GM23338 (cell line): ENCODE results near the gene ITPR3.

Experiments used
- CREB1 ChIP-seq: fragments of 250-450 bp; sonication (Bioruptor Pico); IDR thresholded peaks from 2 replicates; pipeline ENCODE4 v1.5.0; 2020; ENCODE audit warnings: low read depth, mild to moderate bottlenecking, moderate library complexity
- CTCF ChIP-seq, 2 experiments: fragments of 200-600 bp in 1 of 2; sonication (generic) in 1 of 2; conservative IDR thresholded peaks; 2 replicates each; pipeline versions ENCODE4 v1.5.1 to v1.6.1; 2016 to 2017; ENCODE audit warnings: antibody characterized with exemption in 2 of 2, low read depth in 2 of 2, mild to moderate bottlenecking in 2 of 2, moderate library complexity in 1 of 2
- EZH2 ChIP-seq: fragments of 200-600 bp; sonication (generic); IDR thresholded peaks from one replicate; pipeline ENCODE4 v1.8.0; 2017; ENCODE audit warnings: antibody characterized with exemption, mild to moderate bottlenecking, low read depth; ENCODE audit not compliant: unreplicated experiment
- EZH2phosphoT487 ChIP-seq: fragments of 200-600 bp; sonication (generic); IDR thresholded peaks from one replicate; pipeline ENCODE4 v1.8.1; 2018; ENCODE audit warnings: antibody characterized with exemption; ENCODE audit not compliant: unreplicated experiment
- JUNB ChIP-seq: IDR thresholded peaks from one replicate; pipeline ENCODE4 v1.6.1; 2016; ENCODE audit warnings: antibody characterized with exemption; ENCODE audit not compliant: unreplicated experiment
- POLR2AphosphoS5 ChIP-seq: IDR thresholded peaks from 2 replicates; pipeline ENCODE4 v1.6.1; 2016; ENCODE audit warnings: antibody characterized with exemption, low read depth
- REST ChIP-seq: IDR thresholded peaks from one replicate; pipeline ENCODE4 v1.6.1; 2018; ENCODE audit warnings: antibody characterized with exemption; ENCODE audit not compliant: unreplicated experiment
- ZNF331 ChIP-seq: fragments of 250-450 bp; sonication (Bioruptor Pico); IDR thresholded peaks from 2 replicates; pipeline ENCODE4 v1.5.0; 2020; ENCODE audit warnings: low read depth, mild to moderate bottlenecking, moderate library complexity
- ZNF462 ChIP-seq: fragments of 250-450 bp; sonication (Bioruptor Pico); IDR thresholded peaks from 2 replicates; pipeline ENCODE4 v1.5.0; 2020; ENCODE audit warnings: mild to moderate bottlenecking, moderate library complexity
- TF ChIP-seq, protein P1 (sequence below): IDR thresholded peaks from 2 replicates; pipeline ENCODE4 v1.6.1; 2016; ENCODE audit warnings: antibody characterized with exemption

DNA sequence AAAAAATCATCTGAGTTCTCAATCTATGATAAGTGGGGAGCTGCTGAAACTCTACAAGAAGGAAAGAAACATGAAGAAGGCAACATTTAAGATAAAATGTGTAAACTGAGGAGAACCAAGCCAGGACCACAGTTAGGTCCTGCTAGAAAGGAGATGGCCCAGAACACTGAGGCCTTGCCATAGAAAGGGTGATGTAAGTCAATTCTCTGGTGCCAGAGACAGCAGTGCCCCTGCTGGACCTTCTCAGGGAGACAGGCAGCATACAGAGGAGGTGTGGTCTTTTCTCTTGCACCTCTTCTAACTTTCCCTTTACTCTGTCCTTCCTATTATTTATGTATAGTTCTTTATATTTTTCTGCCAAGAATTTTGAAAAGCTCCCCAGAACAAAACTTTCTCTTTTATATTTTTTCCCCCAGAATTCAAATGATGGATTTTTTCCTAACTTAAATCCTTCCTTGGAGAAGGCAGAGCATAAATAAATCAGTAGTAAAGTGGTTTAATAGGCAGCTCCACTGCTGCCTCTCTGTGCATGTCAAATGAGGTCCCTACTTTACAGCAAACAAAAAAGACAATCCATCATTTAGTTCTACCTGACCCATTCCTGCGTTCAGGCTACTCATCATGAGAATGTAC, 81.3 kb downstream of the ITPR3 start:
- TF ChIP-seq EZH2 (no peak), CTCF (conservative IDR thresholded peaks at IDR 0.05; ENCODE audit: low read depth in 2 of 2) (peak; percentile 34 to 35; a peak in 1 of 4 replicates), EZH2phosphoT487 (no peak), POLR2AphosphoS5 (no peak), REST (no peak), CREB1 (CRISPR knock-in tag) (no peak), JUNB (no peak), ZNF331 (CRISPR knock-in tag) (no peak), ZNF462 (CRISPR knock-in tag) (no peak)
- TF ChIP-seq, protein P1, sequence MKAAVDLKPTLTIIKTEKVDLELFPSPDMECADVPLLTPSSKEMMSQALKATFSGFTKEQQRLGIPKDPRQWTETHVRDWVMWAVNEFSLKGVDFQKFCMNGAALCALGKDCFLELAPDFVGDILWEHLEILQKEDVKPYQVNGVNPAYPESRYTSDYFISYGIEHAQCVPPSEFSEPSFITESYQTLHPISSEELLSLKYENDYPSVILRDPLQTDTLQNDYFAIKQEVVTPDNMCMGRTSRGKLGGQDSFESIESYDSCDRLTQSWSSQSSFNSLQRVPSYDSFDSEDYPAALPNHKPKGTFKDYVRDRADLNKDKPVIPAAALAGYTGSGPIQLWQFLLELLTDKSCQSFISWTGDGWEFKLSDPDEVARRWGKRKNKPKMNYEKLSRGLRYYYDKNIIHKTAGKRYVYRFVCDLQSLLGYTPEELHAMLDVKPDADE = no peak
